Embryonic facial prominence (tissue), 1 donor: ENCODE data around the gene FRG2.
"Not testable (repeated sequence)": the region's sequence is repeated elsewhere in the genome, so short reads cannot be mapped to it uniquely, and the experiment has no call there.

ENCODE experiments used
- DNase-seq: peaks from one replicate; pipeline ENCODE4 v3.0.0-alpha.2; 2016; ENCODE audit errors: extremely low spot score

The FRG2 gene

GRCh38 chr4:190027156-190027555, at the start of gene FRG2:
TSS of gene FRG2 (minus strand) at chr4:190027256. CDS start at chr4:190027204, 52 bp downstream.
- DNase-seq = not testable (repeated sequence)

DNA sequence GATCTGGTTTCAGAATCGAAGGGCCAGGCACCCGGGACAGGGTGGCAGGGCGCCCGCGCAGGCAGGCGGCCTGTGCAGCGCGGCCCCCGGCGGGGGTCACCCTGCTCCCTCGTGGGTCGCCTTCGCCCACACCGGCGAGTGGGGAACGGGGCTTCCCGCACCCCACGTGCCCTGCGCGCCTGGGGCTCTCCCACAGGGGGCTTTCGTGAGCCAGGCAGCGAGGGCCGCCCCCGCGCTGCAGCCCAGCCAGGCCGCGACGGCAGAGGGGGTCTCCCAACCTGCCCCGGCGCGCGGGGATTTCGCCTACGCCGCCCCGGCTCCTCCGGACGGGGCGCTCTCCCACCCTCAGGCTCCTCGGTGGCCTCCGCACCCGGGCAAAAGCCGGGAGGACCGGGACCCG, 41.3 kb upstream of the FRG2 start:
- DNase-seq = not testable (repeated sequence)

GRCh38 chr4:190064805-190065204, 37.7 kb upstream of the FRG2 start:
- not testable (repeated sequence) for DNase-seq

DNA sequence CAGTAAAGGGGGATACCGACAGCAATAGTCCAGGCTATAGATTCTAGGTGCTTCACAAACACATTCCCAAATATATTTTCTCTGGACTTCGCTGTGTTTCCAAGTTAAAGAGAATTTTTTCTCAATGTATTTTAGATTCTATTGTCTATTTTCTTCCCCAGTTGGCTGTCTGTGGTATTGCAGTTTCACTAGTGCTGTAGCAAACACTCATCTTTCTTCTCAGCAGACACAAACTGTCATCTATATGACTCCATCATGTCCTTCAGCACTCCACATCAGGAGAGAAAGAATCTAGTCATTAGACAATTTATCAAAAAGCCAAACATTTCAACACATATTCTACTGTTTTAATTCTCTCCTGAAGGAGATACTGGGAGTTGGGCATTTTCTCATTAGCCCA, 37.3 kb upstream of the FRG2 start, which contains the start of gene DBET:
Gene DBET, plus strand, starts transcription at position 161 of the 400 bp plus-strand sequence.
- not testable (repeated sequence) for DNase-seq

- DNase-seq = not testable (repeated sequence)
These were observed 31.9 kb upstream of the FRG2 start for GRCh38 chr4:190058997-190059396.

DNA sequence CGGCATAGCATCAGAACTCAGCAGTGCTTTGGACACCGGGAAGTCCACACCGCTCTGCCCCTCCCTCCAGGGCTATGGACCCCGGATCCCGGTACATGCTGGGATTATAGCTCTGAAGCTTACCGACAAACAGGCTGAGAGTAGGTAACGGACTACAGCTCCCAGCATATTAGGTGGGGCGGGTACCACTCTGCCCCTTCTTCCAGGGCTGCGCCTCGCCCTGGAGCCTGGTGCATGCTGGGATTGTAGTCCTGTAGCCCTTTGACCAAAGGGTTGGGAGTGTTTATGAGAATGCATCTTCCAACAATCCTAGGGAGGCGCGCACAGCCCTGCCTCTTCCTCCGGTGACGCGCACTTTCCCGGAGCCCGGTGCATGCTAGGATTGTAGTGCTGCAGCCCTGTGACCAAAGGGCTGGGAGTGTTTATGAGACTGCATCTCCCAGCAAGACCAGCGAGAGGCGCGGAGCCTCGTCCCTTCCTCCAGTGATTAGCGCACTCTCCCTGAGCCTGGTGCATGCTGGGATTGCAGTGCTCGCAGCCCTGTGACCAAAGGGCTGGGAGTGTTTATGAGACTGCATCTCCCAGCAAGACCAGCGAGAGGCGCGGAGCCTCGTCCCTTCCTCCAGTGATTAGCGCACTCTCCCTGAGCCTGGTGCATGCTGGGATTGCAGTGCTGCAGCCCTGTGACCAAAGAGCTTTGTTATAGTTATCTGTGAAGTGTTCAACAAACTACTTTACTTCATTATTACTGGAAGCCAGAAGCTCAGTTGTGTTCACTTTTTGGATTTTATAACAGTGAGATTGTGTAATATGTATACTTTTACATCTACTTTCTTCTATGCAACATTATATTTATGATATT, 22.6 kb upstream of the FRG2 start:
- DNase-seq = not testable (repeated sequence)

DNA sequence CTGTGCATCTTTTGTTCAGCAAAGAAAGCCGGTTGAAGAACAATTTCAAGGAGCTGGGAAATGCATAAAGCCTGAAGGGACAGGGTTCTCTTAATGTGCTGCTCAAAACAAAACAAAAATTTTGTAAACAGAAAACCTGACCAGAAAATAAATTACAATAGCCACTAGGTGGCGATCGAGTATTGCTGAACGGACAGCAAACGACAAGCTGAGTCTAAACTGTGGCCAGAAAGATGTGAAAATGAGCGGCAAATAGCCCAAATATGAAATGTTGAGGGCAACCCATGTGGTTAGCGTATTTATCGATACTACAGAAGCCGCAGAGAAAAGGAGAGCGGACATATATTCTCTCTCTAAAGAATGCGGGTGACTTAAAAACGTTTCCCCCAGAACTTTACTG, 20.6 kb upstream of the FRG2 start:
- not testable (repeated sequence) for DNase-seq

GRCh38 chr4:190040873-190041272, 13.8 kb upstream of the FRG2 start:
- DNase-seq = not testable (repeated sequence)

DNA sequence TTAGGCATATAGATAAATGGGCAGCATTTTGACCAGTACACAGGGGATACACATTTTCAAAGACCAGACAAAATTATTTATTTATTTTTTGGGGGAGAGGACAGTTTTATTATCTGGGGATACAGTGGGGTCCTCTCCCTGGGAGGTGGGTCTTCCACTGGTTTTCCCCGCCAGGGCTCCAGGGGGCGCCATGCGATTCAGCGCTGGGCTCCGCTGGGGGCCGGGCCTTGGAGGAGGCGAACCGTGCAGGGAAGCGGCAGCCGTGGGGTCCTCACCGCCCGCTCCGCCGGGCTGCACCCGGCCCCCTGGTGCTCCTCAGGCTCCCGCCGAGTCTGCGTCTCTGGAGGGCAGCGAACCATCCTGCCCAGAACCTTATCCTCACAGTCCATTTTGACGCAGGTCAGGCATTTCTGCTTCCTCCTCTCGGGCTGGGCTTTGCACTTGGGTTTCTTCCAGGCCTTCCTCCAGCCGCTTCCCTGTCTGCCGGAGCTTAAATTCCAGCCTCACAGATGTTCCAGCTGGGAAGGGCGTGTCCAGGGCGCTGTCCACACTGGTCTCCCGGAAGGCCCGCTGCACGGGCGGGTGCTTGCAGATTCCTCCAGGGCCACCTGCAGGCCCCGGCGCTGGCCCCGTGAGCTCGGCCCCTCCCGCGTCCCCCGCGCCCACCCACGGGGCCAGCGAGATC, 10.8 kb upstream of the FRG2 start:
- not testable (repeated sequence) for DNase-seq

- DNase-seq = not testable (repeated sequence)
These were observed 4.2 kb upstream of the FRG2 start for GRCh38 chr4:190031264-190031663.

GRCh38 chr4:190022614-190023281, 4.3 kb downstream of the FRG2 start:
- not testable (repeated sequence) for DNase-seq

GRCh38 chr4:190021973-190022372, 5.1 kb downstream of the FRG2 start:
- DNase-seq = not testable (repeated sequence)

DNA sequence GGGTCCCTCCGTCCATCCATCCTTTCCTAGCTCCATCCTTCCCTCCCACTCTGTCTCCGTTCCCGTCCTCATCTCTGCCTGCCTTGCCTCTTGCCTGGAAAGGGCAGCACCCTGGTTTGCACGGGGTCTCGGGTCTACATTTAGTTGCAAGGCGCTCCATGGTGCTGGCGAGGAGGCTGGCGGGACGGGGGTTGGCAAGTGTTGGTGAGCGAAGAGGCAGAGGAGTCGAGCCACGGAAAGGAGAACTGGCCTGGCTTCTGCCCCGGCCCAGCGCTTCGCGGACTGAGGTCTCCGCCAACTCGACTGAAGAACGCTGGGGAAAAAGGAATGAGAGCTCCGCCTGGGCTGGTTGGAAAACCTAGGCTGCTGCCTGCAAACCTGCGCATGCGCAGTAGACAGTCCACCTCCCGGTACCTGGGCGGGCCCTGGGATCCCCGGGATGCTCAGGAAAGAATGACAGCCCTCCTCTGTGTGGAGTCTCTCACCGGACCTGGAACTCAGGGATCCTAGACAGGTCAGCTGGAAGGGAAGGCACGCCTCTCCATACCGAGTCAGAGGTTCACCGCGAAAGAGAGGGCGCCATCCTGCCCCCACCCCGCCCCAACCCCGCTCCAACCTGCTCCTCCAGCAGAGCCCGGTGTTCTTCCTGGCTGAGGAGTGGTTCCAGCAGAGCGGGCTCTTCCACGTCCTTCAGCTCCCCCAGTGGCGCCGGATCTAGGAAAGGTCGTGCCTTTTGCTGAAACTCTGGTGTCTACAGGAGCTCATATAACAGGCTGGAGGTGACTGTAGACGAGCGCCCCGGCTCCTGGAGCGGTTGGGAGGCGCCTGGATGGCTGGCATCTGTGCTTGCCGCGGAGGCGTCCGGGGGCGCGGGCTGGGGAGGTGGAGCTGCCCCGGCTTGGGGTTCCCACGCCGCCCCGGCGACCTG, 6.0 kb downstream of the FRG2 start:
- DNase-seq = no peak

DNA sequence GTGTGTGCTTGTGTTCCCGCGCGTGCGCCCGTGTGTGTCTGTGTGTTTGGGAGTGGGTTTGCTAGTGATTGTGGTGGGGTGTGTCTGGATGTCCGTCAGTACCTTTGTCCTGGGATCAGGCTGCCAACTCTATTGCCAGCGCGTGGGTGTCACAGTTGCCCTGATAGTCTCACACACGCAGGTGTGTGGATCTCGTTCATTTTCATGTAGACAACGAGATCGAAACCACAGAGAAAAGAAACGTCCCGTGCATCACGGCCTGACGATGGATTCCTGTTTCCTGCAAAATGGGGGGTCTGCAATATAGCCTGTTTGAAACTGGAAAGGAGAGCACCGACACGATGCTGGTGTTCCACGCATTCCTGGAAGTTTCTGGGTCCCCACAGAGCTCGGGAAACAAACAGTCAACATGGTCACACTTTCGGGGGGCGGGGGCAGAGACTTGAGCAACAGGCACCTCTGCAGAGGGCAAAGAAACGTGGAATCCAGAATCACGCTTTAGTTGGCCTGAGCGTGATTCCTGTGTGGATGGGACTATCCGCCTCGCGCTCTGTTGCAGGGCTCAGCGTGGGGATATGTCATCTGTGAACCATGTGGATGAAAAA, 7.1 kb downstream of the FRG2 start:
- DNase-seq = not testable (repeated sequence)

DNA sequence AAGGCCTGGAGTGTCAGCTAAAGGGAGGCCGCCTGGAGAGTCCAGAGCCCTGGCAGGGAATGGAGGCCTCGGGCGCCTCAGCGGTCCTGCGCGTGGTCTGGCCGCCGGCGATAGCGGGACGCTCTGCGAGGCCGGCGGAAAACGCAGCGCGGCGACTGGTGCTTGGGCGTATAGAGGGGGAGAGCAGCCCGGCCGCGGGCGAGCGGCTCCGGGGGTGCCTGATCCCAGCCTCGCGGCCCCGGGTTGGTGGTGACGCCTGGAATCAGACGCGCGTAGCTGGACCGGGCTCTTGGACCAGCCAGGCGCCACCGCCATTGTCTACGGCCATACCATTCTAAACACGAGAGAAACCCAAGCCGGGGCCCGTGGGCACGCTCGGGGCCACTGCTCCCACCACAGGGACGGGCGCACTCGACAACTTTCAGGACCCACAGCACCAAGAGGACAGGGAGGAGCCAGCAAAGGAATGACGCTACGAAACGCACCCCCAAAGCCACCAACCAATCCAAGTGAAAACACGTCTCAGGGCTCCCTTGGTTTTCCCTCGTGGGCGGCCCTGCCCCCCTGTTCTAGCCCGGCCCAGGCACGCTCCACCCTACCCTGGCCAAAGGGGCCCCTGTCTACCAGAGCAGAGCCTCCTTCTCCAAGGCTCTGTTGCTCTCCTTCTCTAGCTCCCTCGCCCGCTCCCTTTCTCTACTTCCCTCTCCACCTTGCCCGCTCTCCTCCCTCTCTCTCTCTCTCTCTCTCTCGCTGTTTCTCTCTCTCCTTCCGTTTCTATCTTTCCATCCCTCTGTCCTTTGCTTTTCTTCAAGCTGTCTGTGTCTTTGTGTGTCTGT, 7.8 kb downstream of the FRG2 start:
- DNase-seq = no peak

DNA sequence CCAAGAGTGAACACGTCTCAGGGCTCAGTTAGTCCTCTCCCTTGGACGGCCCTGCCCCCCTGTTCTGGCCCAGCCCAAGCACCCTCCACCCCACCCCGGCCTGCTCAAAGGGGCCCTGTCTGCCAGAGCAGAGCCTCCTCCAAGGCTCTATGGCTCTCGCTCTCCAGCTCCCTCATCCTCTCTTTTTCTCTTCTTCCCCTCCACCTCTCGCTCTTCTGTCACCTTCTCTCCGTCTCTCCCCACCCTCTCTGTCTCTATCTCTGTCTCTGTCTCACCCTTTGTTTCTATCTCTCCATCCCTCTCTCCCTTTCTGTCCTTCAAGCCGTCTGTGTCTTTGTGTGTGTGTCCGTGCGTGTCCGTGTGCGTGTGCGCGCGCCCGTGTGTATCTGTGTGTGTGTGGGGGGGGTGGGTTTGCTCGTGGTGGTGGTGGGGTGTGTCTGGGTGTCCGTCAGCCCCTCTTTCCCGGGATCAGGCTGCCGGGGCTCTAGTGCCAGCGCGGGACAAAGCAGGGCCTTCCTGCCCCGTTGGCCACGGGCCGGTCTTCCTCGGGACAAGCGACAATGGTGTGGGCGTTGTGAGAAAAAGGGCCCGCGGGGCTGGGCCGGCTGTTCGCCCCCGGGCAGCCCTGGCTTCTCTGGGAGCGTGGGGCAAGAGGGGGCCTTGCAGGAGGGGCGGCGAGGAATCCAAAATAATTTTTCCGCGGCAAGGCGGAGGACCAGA, 8.7 kb downstream of the FRG2 start:
- DNase-seq = no peak

DNA sequence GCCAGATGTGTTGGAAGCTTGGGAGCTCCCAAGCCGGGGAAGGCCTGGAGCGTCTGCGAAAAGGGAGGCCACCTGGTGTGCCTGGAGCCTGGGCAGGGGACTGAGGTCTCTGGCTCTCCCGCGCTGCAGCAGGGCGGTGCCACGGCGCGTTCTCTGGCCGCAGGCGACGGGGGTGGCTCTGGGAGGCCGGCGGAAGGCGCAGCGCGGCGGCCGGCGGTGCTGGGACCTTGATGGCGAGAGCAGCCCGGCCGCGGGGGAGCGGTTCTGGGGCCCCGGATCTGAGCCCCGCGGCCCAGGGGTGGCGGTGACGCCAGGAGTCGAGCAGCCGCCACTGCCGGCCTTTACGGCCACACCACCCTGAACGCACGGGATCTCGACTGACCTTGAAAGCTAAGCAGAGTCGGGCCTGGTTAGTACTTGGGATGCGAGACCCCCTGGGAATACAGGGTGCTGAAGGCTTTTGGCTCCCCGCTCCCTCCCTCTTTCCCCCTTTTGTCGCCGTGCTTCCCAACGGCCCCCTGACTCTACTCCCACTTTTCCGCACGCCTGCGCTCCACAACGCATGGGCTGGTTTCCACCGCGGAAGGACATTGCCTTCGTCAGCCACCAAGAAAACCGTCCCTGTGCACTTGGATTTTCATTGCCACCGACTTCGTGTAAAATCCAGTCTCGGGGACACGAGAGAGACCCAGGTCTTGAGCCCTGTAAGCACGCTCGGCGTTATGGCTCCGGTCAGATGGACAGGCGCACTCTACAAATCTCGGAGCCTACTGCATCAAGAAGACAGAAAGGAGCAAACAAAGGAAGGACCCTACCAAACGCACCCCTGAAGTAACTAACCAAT, 9.5 kb downstream of the FRG2 start:
- DNase-seq = no peak
